AG04449 (cell line): Measurements from ENCODE around the gene GRIK1.

Experiments
- CTCF ChIA-PET: fragments of 350-600 bp; formaldehyde crosslinking; extraction: SDS; loops from one replicate; lab custom pipeline; 2021; ENCODE audit warnings: antibody characterized with exemption; lab: Yijun Ruan, JAX
- POLR2A ChIA-PET: fragments of 400-600, 350-600 bp; formaldehyde crosslinking; extraction: SDS; loops from one replicate; lab custom pipeline; 2020; ENCODE audit warnings: antibody characterized with exemption, inconsistent platforms; lab: Yijun Ruan, JAX
- DNase-seq: peaks from one replicate; pipeline ENCODE4 v3.0.0-alpha.2; 2010; ENCODE audit warnings: low read depth, low spot score
- H3K4me3 ChIP-seq: 2 replicates; pipeline ENCODE4 v1.5.1; 2011; ENCODE audit warnings: low read depth, mild to moderate bottlenecking, control low read depth, low read length
- TF ChIP-seq, protein P1 (sequence below): IDR thresholded peaks from one replicate; pipeline ENCODE4 v1.5.1; 2011; ENCODE audit warnings: mild to moderate bottlenecking, moderate library complexity, low read length, control low read depth, inconsistent platforms; ENCODE audit not compliant: insufficient read depth; ENCODE audit errors: missing control alignments

GRIK1 gene

DNA sequence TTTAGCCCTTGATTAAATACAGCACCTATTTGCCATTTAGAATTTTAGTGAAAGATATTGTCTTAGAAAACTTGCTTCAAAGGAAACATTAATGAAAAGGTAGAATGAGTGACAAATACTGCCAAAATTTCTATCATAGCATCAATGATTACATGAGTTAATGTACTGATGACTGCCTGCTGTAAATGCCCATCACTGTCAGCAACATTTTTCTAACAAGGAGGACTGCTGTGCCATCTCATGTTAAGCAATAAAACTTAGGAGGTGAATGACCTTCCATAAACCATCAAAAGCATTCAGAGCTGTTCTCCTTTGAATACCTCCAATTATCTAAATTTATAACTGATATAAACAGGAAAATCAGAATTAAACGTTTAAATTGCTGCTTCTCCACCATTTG lies 54.3 kb downstream of the GRIK1 start:
- TF ChIP-seq, protein P1, sequence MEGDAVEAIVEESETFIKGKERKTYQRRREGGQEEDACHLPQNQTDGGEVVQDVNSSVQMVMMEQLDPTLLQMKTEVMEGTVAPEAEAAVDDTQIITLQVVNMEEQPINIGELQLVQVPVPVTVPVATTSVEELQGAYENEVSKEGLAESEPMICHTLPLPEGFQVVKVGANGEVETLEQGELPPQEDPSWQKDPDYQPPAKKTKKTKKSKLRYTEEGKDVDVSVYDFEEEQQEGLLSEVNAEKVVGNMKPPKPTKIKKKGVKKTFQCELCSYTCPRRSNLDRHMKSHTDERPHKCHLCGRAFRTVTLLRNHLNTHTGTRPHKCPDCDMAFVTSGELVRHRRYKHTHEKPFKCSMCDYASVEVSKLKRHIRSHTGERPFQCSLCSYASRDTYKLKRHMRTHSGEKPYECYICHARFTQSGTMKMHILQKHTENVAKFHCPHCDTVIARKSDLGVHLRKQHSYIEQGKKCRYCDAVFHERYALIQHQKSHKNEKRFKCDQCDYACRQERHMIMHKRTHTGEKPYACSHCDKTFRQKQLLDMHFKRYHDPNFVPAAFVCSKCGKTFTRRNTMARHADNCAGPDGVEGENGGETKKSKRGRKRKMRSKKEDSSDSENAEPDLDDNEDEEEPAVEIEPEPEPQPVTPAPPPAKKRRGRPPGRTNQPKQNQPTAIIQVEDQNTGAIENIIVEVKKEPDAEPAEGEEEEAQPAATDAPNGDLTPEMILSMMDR, result no peak
- no peak for DNase-seq
- POLR2A ChIA-PET, result no interaction called here
- H3K4me3 ChIP-seq, result no peak overlapping the region
- CTCF ChIA-PET, result no interaction called here

DNA sequence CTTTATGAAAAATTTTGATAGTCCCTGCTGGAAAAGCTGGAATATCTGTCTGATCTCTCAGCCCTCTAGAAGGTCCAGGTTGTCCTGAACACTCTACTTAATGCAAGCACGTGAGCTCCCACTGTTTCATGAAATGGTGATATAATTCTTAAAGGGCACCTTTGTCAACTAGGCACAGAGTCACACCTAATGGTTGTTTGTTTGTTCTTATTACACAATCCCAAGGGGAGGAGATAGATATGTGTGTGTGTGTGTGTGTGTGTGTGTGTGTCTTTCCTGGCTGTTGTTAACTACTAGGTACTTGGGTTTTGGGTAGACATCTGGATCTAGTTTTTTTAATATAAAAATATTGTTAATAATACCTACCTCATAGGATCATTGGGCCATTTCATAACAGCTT lies 63.9 kb downstream of the GRIK1 start:
- no peak overlapping the region for H3K4me3 ChIP-seq
- CTCF ChIA-PET, result no interaction called here
- TF ChIP-seq, protein P1, result no peak
- POLR2A ChIA-PET, result no interaction called here
- DNase-seq, result no peak

GRCh38 chr21:29875036-29875716 lies 64.6 kb downstream of the GRIK1 start:
- TF ChIP-seq, protein P1, result no peak
- CTCF ChIA-PET, result no interaction called here
- DNase-seq, result no peak
- POLR2A ChIA-PET, result no interaction called here
- H3K4me3 ChIP-seq, result no peak overlapping the region

DNA sequence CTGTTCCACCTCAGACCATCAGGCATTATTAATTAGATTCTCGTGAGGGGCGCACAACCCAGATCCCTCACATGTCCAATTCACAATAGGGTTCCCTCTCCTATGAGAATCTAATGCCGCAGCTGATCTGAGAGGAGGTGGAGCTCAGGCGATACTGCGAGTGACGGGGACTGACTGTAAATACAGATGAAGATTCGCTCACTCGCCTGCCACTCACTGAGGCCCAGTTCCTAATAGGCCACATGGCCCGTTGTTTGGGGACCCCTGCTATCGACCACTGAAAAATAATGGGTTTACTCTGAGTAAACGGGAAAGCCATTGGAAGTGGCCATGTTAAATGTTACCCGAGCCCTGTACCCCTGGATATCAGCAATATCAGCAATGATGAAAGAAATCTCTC lies 65.9 kb downstream of the GRIK1 start:
- TF ChIP-seq, protein P1, result no peak
- ChIA-PET CTCF (no interaction called here), POLR2A (no interaction called here)
- H3K4me3 ChIP-seq, result no peak overlapping the region
- no peak for DNase-seq

GRCh38 chr21:29870814-29871213 lies 69.0 kb downstream of the GRIK1 start:
- POLR2A ChIA-PET, result no interaction called here
- CTCF ChIA-PET, result interaction anchor here (2.8 kb wide), 1 partner anchor 21 kb away, joined by 7 read pairs; no protein-coding TSS in a partner anchor
- TF ChIP-seq, protein P1, result no peak
- H3K4me3 ChIP-seq, result no peak overlapping the region
- no peak for DNase-seq

DNA sequence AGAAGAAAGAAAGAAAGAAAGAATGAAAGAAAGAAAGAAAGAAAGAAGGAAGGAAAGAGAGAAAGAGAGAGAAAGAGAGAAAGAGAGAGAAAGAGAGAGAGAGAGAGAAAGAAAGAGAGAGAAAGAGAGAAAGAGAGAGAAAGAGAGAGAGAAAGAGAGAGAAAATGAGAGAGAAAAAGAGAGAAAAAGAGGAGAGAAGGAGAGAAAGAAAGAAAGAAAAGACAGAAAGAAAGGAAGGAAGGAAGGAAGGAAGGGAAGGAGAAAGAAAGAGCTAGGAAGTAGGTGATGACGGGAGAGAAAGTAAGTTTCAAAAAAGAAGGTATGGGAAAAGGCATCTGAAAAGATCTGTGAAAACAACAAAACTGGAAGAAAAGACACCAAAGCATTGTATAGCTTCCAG lies 72.0 kb downstream of the GRIK1 start:
- DNase-seq, result no peak
- CTCF ChIA-PET, result no interaction called here
- no peak overlapping the region for H3K4me3 ChIP-seq
- TF ChIP-seq, protein P1, result no peak
- POLR2A ChIA-PET, result no interaction called here
